HG02642 (cell line): ENCODE data around the gene KRTCAP2.
"Not testable (repeated sequence)": the region's sequence is repeated elsewhere in the genome, so short reads cannot be mapped to it uniquely, and the experiment has no call there.

Source experiments
- ATAC-seq: cut with Tn5 transposase; IDR thresholded peaks from one replicate; pipeline ENCODE4 v1.9.1; 2021; ENCODE audit warnings: mild to moderate bottlenecking; ENCODE audit not compliant: unreplicated experiment, poor library complexity

Gene KRTCAP2

DNA sequence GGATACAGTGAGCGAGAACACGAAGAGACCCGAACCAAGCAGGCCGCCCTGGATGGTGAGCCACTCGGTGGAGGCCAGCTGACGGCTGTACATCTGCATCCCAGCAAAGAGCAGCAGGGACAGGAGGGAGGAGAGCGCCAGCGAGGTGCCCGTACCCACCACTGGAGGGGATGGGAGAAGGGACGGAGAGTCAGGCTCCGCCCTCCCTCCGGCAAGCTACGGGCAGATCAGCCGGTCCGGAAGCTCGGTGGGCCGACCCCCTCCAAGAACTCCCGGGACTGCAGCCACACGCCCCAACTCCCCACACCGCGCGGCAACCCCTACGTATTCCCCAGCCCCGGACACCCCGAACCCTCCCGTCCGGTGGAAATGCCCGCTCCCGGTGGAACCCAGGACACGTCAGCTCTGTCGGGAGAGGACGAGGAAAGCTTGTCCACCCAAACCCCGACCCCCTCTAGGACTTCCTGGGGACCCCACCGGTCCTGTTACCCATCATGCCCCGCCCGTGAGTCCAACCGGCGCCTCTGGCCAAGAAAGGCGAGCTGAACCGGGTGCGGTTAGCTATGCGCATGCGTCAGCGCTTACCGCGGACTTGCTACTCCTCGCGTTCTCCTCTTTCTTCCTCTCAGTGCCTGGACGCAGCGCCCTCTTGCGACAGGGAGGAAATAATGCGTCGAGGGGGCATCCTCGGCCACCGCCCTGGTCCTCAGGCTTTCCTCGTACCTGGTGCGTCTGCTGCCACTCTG is at the start of gene KRTCAP2:
Gene KRTCAP2 (minus strand): TSS at position 573 of the 746 bp plus-strand sequence. CDS start 80 bp downstream, at position 493.
- ATAC-seq, result peak; percentile 72

DNA sequence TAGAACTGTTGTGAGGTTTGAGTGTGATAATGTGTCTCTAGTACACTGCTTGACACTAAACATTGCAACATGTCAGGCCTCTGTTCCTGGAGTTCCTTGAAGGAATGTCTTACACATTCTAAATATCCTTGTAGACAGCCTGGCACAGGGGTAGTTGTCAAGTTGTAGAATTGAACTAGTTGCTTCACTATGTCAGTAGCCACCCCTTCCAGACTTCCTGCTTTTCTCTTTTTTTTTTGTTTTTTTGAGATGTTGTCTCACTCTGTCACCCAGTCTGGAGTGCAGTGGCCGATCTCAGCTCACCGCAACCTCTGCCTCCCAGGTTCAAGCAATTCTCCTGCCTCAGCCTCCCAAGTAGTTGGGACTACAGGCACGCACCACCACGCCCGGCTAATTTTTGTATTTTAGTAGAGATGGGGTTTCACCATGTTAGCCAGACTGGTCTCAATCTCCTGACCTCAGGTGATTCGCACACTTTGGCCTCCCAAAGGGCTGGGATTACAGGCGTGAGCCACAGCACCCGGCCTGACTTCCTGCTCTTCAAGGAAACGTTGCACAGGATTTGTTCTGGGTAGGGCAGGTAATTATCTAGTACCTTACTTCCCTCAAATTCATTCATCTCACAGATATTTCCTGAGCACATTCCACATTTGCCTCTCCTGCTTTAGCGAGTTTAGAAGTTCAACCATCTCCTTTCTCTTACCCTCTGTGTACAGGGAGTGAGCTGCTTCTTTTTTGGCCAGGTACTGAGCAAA is 47.3 kb upstream of the KRTCAP2 start:
- not testable (repeated sequence) for ATAC-seq

DNA sequence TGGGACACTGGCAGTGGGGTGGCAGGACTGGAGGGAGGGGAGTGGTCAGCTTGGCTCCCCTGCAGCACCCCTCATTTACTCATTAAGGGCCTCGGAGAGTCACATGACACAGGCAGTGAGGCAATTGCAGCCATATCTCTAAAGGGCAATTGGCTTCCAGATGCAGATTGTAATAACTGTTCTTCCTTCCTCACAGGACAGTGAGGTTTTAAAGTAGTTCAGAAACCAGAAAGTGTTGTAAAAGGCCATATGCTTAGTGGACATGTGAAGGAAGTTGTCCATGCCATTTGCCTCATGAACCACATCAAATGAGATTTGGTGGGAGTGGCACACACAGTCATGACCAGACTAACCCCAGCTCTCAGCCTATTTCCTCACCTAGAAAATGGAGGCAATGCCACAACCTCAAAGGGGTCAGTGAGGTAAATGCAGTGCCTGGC is 46.5 kb upstream of the KRTCAP2 start:
- ATAC-seq, result no peak

DNA sequence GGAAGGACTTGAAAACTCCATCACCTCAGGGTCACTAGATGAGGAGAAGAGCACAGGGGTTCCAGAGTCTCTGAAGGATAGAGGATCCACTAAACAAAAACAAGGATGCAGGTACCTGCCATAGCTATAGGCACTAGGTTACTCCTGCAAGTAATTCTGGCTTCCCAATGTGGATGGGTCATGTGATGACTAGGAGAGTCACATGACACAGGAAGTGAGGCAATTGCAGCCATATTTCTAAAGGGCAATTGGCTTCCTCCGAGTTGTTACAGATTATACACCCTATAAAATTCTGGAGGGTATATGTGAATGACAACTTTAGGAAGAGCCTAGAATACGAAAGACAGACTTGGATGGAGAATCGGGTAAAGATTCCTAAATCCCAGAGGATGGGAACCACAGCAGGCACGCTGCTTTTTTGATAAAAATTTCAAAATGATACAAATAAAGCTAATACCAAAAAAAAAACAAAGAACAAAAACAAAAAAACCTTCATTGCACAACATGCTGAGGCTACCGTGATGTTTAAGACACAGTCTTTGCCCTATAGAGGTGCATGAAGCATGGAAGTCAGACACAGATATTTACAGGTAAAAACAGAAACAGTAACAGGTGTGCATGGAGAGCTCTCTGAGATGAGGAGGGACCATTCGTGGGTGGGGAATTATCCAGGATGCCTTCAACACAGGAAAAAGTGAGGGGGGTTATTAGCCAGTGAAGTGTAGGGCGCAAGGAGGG is 45.9 kb upstream of the KRTCAP2 start:
- no peak for ATAC-seq

DNA sequence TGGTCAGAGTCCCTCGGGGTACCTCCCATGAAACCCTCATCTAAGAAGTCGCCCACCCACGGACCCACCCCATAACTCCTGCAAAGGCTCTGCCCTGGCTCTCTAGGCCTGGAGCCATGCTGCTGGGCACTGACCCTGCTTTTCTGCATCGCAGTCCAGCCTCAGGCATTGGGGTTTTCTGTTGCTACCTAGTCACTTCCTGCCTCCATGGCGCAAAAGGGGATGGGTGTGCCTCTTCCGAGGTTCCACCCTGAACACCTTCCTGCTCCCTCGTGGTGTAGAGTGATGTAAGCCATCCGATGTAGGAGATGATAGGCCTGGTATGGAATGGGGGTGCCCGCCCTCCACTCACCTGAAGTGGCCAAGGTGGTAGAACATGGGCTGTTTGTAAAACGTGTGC is 41.6 kb upstream of the KRTCAP2 start:
- ATAC-seq, result not testable (repeated sequence)

DNA sequence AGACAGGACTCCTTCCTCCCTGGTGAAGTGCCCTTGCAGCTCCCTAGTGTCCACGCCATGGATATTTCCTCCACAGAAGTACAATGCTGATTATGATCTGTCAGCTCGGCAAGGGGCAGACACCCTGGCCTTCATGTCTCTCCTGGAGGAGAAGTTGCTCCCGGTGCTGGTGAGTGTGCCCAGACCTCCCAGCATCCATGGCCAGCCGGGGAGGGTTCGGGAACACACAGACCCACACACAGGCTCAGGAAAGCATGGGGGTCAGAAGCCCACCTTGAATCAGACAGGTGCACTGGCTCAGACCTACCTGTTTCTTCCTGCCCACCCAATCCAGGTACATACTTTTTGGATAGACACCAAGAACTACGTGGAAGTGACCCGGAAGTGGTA is 38.9 kb upstream of the KRTCAP2 start:
- not testable (repeated sequence) for ATAC-seq

DNA sequence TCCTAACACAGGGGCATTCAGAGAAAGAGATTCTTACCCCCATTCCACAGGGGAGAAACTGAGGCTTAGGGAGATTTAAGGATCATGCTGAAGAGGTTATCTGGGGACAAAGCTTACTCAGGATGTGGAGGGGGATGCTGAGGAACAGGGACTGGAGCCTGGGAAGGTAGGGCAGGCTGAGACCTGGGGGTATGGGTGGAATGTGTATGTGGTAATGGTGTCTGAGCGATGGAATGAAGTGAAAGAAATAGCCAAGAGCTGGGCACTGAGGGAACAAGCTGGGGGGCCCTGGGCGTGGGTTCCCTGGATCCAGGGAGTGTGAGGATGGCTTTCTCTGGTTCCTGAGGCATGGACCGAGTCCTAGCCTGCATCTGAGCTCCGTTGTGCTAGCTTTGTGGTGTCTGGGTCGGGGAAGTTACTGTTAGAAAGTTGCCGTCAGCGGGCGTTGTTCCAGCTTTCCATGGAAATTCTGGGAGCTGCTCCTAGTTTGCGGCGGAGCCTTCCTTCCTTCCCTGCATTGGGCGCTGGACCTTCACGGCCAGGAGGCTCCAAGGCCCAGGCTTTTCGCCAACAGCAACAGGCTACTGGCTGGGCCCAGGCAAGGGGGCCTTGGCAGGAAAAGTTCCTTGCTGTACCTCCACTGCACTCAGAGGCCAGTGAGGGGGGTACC is 38.4 kb upstream of the KRTCAP2 start:
- ATAC-seq, result not testable (repeated sequence)

DNA sequence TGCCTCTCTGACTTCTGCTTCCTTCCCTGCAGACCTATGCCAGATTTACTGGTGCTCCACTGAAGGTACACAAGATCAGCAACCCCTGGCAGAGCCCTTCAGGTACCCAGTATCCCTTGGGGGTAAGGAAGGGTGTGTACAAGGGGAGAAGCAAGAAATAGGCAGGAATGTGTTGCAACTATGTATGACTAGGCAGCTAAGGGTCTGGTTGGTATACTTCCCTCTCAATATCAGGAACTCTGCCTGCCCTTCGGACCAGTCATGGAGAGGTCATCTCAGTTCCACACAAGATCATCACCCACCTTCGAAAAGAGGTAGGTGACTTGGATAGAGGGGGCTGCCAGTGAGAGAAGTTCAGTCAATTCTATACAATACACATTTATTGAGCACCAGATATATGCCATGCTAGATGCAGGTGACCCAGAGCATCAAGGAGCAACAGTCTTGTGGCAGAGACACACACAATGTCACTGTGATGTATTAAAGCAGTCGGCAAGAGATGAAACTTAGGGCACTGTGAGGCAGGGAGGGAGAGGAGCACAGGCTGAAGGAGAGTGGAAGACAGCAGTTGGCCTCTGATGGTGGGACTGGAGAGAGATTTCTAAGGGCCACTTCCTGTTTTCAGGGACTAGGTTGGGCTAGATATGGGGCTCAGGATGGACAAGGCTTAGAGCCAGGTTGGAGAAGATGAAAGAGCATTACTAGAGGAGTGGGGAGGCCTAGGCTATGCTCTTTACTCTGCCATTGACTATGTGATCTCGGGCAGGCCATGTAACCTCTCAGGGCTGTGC is 37.4 kb upstream of the KRTCAP2 start:
- ATAC-seq, result no peak

DNA sequence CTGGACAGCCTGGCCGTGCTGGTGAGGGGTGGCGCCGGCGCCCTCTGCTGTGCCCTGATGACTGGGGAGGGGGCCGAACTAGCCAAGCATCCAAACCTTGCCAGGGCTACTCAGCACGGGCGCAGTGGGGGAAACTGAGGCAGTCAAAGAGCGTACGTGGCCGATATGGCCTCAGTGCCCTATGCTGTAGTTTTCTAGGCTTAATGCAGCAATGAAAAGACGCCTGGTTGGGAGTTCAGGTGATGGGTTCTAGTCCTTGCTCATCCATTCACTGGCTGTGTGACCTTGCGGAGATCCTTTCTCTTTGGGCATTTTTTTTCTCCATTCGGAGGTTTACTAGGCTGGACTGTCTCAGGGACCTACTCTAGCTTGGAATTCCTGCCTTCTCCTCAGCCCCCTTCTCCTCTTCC is 36.2 kb upstream of the KRTCAP2 start:
- no peak for ATAC-seq

DNA sequence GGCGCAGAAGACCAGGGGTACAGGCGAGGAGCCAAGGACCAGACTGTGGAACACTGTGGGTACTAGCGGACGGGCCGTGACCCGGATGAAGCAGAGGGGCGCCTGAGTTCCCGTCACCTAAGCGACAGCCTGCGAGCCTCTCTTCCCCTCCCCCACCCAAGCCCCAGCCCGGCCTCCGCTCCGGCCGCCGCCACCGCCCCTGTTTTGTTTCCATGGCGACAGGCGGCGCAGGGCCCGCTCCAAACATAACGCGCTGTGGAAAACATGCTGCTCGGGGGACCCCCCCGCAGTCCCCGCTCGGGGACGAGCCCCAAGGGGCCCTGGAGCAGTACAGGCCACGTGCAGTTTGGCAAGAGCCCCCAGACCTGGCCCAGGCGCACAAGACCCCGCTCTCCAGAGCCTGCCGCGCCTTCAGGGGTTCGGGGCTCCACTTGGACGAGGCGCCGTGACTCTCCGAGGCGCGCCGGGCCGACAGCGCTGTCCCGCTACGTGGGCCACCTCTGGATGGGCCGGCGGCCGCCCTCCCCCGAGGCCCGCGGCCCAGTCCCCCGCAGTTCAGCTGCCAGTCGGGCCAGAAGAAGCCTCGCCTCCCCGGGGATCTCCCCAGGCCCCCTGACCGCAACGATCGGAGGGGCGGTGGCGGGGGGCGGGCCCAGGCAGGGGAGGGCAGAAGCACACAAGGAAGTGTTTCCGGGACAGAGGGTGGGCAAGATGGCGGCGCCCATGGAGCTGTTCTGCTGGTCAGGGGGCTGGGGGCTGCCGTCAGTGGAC is 35.6 kb upstream of the KRTCAP2 start, which contains the start of gene MTX1:
Gene MTX1 (plus strand): TSS at position 155 of the 771 bp plus-strand sequence. CDS start 110 bp downstream, at position 265.
- ATAC-seq, result peak; percentile 76

DNA sequence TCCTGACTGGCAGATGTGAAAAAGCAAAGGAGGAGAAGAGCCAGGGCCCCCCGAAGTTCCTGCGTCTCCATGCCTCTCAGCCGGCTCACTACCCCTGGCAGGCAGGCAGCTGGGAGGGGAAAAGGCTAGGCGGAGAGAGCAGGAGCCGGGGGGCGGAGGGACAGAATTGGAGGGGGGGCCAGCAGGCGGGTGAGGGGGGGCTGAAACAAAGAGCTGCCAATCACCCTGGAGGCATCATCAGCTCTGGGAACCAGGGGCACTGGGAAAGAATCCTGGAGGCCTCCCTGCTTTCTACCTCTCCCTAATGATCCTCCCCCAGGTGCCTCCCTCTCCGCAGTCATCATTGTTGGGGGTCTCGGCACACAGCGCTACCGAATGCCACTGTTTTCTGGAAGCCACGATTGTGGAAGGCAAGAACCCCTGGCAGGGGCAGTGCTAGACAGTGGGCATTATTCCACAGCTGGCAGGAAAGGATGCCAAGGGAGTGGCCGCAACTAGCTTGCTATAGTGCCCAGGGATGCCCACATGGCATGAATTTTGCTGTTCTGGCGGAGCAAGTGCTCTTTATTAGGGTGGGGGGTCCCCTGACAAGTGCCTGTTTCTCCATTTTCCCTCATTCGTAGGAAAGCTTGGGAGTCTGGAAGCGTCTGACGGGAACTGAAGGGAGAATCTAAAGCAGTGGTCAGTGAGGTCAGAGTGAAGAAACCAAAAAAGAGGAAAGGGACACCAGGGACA is 34.9 kb upstream of the KRTCAP2 start, which contains the start of gene THBS3:
Gene THBS3 (minus strand): TSS at position 92 of the 735 bp plus-strand sequence. CDS start 21 bp downstream, at position 71.
- ATAC-seq, result no peak

DNA sequence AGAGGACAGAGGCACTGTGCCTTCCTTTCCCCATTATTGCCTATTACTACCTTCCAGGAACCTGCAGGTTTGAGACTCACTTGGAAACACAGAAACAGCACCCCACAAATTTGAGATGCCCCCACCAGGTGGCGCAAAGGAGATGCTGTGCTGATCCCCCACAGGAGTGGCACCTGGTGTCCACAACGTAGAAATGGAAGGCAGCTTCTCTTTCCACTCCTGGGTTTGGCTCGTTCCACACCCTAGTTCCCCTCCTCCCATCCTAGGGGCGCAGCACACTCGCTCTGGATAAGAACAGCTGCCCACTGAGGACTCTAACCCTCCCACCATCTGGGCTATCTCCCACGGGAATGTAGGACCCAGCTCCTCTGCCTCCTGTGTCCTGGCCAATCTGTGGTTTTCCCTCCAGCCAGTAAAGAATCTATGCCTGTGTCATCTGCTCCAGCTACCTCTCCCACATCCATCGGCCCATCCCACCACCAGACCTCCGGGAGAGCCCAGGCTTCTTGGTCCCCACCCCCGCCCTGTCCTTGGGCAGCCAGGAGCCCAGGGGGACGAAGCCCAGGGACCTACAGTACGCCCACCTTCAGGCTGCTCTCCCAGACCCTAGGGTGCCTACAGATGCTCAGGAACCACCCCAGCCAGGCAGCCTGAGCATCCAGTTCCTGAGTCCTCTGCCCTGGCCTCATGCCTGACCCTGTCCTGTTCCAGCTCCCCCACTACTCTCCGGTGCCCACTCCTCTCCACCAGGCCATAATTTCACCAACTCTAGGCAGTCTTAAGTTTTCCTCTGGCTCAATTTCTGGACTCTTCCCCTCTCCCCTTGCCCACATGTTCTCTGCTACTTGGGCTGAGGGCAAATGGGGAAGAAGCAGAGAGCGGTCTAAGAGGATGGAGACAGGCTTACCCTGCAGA is 34.0 kb upstream of the KRTCAP2 start:
- no peak for ATAC-seq

DNA sequence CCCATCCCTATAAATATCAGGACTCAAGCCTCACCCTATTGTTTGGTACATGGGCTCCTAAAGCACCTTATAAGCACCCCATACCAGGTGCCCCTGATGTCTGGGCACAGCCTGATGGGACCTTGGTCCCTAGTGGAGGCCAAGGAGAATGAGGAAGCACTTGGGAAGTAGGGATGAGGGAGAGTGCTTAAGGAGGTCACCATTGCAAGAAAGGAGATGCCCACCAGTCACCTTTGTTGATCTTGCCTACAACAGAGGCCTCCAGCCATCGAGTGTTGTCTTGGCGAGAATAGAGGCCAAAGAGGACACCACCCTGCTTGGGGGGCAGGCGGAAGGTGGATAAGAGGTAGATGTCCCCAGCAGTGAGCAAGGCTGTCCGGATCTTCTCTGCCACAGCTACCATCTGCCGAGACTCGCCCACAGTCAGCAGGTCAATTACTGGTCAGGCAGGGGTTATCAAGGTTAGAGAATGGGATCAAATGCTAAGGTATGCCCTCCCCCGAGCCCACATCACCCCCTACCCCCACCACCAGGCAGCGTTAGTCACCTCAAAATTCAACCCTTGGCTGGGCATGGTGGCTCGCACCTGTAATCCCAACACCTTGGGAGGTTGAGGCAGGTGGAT is 33.0 kb upstream of the KRTCAP2 start:
- ATAC-seq, result no peak

DNA sequence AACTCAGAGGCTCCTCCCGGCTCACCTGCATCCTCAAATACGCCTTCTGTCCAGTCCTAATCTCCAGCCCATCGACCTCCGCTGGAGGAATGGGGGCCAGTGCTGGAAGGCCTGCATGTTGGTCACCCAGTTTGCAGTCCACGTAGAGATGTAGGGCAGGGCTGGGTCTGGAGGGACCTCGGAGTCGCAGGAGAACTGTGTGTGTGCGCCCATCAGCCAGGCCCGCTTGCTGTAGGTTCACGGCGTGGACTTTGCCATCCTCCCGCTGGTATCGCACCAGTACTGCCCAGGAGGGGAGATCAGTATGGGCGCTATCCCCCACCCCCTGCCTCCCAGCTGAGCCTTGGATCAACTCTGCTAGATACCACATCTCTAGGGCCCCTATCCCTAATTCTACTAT is 31.9 kb upstream of the KRTCAP2 start:
- ATAC-seq, result no peak

DNA sequence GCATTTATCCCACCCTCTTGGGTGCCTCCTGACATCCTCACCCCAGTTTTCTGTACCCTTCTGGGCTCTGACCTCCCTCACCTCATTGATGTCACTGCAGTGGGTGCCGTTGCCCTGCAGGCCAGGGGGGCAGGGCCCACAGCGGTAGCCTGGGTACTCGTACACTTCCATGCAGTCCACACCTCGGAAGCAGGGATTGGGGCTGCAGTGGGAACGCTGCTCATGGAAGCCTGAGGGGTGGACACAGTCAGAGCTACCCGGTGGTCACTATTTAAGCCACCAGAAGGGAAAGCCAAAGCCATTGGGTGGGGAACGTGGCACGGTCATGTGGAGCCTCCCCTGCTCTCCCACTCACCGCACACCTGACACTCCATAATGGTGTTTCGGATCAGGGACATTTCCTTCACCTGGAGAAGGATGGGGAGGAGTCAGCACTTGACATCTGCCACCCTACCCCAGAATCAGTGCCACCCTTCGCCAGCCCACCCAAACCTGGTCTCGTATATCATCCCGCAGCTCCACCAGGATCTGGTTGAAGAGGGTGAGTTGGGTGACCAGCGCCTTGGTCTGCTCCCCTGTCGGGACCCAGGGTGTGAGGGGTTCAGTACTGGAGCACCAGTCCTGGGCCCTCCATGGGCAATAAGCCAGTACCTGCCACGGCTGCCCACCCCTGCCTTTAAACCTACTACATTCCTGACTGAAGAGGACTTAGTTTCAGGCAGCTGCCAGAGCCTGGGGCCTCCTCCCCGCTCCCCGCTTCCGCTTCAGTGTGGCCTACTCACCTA is 29.8 kb upstream of the KRTCAP2 start:
- no peak for ATAC-seq

DNA sequence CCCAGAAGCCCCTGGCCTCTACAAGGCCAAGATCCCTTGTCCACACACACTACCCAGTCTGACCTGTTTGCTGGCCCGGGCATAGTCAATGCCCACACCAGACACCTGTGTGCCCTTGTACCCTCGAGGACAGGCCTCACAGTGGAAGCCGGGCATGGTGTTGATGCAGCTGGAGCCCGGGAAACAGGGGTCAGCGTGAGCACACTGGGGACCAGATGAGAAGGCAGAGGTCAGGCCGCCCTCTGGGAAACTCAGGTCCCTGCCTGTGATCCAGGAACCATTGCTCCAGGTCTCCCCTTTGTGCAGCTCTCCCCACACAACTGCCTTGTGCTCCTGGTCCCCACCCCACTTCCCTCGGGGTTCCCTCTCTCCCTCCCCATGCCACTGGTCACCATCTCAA is 29.1 kb upstream of the KRTCAP2 start:
- no peak for ATAC-seq
